RWPE2 (cell line): ENCODE results near the gene SLC16A9.

Experiments used
- ATAC-seq: fragments of 200-7000 bp; cut with Tn5 transposase; 3 replicates; pipeline ENCODE4 v1.9.1; 2021; ENCODE audit warnings: low read depth
- DNase-seq: peaks from one replicate; pipeline ENCODE4 v3.0.0-alpha.2; 2020; ENCODE audit warnings: low spot score
- H3K27ac ChIP-seq: fragments of 450-650 bp; 2 replicates; pipeline ENCODE4 v1.5.1; 2017; ENCODE audit warnings: mild to moderate bottlenecking; ENCODE audit not compliant: poor library complexity, severe bottlenecking
- H3K27me3 ChIP-seq: fragments of 250-450 bp; sonication (Bioruptor Pico); 2 replicates; pipeline ENCODE4 v1.5.1; 2021; ENCODE audit warnings: mild to moderate bottlenecking, moderate library complexity; ENCODE audit not compliant: insufficient read depth, poor library complexity, severe bottlenecking
- H3K36me3 ChIP-seq: fragments of 250-450 bp; sonication (Bioruptor Pico); 2 replicates; pipeline ENCODE4 v1.5.1; 2020; ENCODE audit warnings: low read depth, mild to moderate bottlenecking, moderate library complexity
- H3K4me1 ChIP-seq: fragments of 250-450 bp; sonication (Bioruptor Pico); 2 replicates; pipeline ENCODE4 v1.5.1; 2021; ENCODE audit warnings: mild to moderate bottlenecking, moderate library complexity; ENCODE audit not compliant: insufficient read depth, poor library complexity, severe bottlenecking
- H3K4me3 ChIP-seq: fragments of 250-450 bp; sonication (Bioruptor Pico); 2 replicates; pipeline ENCODE4 v1.5.1; 2021; ENCODE audit warnings: mild to moderate bottlenecking, moderate library complexity; ENCODE audit not compliant: severe bottlenecking
- H3K9me3 ChIP-seq: fragments of 250-450 bp; sonication (Bioruptor Pico); 2 replicates; pipeline ENCODE4 v1.5.1; 2021; ENCODE audit warnings: mild to moderate bottlenecking, moderate library complexity; ENCODE audit not compliant: severe bottlenecking
- TF ChIP-seq, protein P1 (sequence below): fragments of 450-650 bp; IDR thresholded peaks from one replicate; pipeline ENCODE4 v1.5.1; 2017; ENCODE audit warnings: mild to moderate bottlenecking, moderate library complexity; ENCODE audit not compliant: poor library complexity, severe bottlenecking

SLC16A9 gene

DNA sequence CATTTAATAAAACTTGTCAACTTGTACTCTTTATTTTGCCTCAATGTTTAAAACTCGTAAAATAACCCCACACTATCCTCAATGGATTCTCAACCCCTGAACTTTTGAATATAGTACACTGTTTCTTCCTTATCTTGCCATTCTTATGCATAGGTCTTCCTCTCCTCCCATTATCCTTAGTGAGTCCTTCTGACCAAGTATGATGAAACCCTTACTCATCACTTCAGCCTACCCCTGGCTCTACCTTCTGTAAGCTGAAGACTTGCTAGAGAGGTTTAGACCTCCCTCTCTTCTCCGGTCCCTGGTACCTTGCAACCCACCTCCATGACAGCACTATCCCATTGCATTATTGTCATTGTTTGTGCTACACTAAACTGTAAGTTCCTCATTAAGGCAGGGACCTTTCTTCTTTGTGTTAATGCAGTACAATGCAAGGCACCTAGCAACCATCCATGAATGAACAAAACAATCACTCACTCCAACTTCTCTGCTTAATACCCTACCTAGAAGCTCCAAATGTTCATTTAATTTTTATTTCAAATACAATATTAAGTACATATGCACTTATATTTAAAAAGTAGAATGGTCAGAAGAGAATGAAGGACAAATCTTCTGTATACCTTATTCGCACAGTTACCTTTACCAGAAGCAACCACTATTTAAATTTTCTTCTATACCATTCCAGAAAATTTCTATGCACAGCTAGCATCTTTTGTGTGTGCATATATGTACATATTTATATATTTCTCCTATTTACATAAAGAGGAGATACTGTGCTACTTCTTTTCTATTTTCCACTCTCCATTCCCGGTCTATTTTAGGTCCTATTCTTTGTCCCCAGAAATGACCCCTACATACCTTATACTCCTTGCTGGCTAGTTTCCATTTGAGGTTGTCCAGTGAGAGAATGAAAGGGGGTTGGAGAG lies 77.5 kb downstream of the SLC16A9 start:
- Histone ChIP-seq H3K27ac (no peak overlapping the region), H3K4me1 (no peaks in the 10 kb centered on the region), H3K9me3 (no peaks in the 10 kb centered on the region), H3K36me3 (no peaks in the 10 kb centered on the region), H3K27me3 (peaks cover 4% of the 10 kb centered on the region), H3K4me3 (no peak overlapping the region)
- ATAC-seq, result no peak
- TF ChIP-seq, protein P1, sequence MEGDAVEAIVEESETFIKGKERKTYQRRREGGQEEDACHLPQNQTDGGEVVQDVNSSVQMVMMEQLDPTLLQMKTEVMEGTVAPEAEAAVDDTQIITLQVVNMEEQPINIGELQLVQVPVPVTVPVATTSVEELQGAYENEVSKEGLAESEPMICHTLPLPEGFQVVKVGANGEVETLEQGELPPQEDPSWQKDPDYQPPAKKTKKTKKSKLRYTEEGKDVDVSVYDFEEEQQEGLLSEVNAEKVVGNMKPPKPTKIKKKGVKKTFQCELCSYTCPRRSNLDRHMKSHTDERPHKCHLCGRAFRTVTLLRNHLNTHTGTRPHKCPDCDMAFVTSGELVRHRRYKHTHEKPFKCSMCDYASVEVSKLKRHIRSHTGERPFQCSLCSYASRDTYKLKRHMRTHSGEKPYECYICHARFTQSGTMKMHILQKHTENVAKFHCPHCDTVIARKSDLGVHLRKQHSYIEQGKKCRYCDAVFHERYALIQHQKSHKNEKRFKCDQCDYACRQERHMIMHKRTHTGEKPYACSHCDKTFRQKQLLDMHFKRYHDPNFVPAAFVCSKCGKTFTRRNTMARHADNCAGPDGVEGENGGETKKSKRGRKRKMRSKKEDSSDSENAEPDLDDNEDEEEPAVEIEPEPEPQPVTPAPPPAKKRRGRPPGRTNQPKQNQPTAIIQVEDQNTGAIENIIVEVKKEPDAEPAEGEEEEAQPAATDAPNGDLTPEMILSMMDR, result no peak
- no peak for DNase-seq

DNA sequence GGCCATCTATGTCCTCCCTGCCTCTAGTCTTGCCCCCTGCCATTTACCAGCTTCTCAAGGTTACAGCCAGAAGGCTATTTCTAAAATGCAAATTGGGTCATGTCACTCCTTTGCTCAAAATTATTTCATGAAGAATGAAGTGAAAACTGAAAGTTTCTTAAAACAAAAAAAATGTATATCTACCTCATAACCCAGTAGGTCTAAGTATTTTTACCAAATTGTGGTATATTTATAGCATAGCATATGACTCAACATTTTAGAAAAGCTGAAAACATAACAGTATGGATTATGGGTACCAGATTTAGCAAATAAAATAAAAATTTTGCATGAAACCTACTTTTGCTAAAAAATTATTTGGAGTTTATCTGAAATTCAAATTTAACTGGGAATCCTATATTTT lies 78.4 kb downstream of the SLC16A9 start:
- Histone ChIP-seq H3K27me3 (peaks cover 4% of the 10 kb centered on the region), H3K36me3 (no peaks in the 10 kb centered on the region), H3K27ac (no peak overlapping the region), H3K9me3 (no peaks in the 10 kb centered on the region), H3K4me1 (no peaks in the 10 kb centered on the region), H3K4me3 (no peak overlapping the region)
- no peak for DNase-seq
- ATAC-seq, result no peak
- TF ChIP-seq, protein P1, result no peak

DNA sequence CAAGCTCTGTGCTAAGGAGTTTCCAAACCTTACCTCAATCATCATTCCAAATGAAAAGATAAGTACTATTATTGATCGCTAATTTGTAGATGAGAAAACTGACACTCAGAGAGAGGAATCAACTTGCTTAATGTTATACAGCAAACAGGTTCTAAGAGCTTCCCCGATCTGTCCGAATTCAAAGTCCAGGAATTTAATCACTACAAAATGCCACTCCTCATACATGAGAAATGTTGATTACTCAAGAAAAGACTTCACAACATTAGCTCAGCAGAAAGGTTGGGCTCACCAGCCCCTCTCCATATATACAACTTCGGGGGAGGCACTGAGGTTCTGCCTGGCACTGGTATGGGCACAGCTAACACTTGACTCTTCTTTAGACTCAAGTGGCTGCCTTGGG lies 80.7 kb downstream of the SLC16A9 start:
- H3K9me3 ChIP-seq, result no peaks in the 10 kb centered on the region
- ATAC-seq, result no peak
- no peaks in the 10 kb centered on the region for H3K36me3 ChIP-seq
- H3K4me1 ChIP-seq, result no peaks in the 10 kb centered on the region
- DNase-seq, result no peak
- H3K27me3 ChIP-seq, result peaks cover 4% of the 10 kb centered on the region
- TF ChIP-seq, protein P1, result no peak
- H3K4me3 ChIP-seq, result no peak overlapping the region
- no peak overlapping the region for H3K27ac ChIP-seq

DNA sequence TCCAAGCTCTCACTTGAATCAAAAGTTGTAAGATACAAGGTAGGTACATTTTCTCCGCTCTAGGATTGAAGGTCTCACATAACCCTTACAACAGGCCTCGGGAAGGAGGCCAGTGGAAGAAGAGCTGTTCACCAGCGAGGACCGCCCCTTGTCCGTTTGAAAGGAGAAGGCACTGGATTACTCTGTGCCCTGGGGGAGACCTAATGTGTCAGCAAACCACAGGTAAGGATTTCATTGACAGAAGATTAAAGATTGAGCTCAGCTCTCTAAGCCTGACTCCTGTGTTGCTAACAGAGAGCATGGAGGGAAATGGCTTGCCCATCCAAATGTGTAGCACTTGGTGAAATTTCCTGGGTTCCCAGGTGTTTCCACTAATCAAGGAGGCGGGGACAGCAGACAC lies 81.2 kb downstream of the SLC16A9 start:
- no peak for ATAC-seq

More for the DNA sequence above, 81.2 kb downstream of the SLC16A9 start:
- no peaks in the 10 kb centered on the region for H3K36me3 ChIP-seq
- H3K4me1 ChIP-seq, result no peaks in the 10 kb centered on the region
- peaks cover 4% of the 10 kb centered on the region for H3K27me3 ChIP-seq
- TF ChIP-seq, protein P1, result no peak
- H3K27ac ChIP-seq, result no peak overlapping the region
- no peak overlapping the region for H3K4me3 ChIP-seq
- no peak for DNase-seq
- no peaks in the 10 kb centered on the region for H3K9me3 ChIP-seq
